Ovary (tissue), 9 donors: ENCODE measurements around the gene WFDC1. TPM values are rescaled to one million over a fixed set of nuclear protein-coding genes. Genes with fewer than 3 reads are reported as not detected.

Experiments
- DNase-seq, 5 donors: peaks; one replicate each; pipeline ENCODE4 v3.0.0-alpha.2; 2019 to 2020
- H3K27ac ChIP-seq, 2 donors: fragments of 200-600 bp; one replicate each; pipeline versions ENCODE4 v1.5.1 to v1.8.0; 2019 to 2022
- H3K27me3 ChIP-seq: fragments of 200-600 bp; one replicate; pipeline ENCODE4 v1.8.0; 2022
- H3K36me3 ChIP-seq: fragments of 200-600 bp; sonication (generic); one replicate; pipeline ENCODE4 v1.5.1; 2019
- H3K4me1 ChIP-seq: one replicate; pipeline ENCODE4 v1.8.1; 2013; ENCODE audit warnings: mild to moderate bottlenecking, moderate library complexity; ENCODE audit not compliant: insufficient read depth
- H3K4me3 ChIP-seq: fragments of 200-600 bp; sonication (generic); one replicate; pipeline ENCODE4 v1.5.1; 2017
- H3K9me3 ChIP-seq, 2 donors: fragments of 200-600 bp in 1 of 2; sonication (generic) in 1 of 2; one replicate each; pipeline versions ENCODE4 v1.5.1 to v1.8.1; 2013 to 2019; ENCODE audit warnings: mild to moderate bottlenecking in 1 of 2, moderate library complexity in 1 of 2
- CTCF ChIP-seq, 3 donors: fragments of 450-650 bp in 2 of 3; fragments of 200-600 bp in 1 of 3; IDR thresholded peaks; one replicate each; pipeline versions ENCODE4 v1.5.1 to v1.8.0; 2016 to 2022; ENCODE audit warnings: antibody characterized with exemption in 3 of 3, mild to moderate bottlenecking in 1 of 3
- EP300 ChIP-seq: sonication (generic); formaldehyde crosslinking; IDR thresholded peaks from one replicate; pipeline ENCODE4 v1.6.1; 2017; ENCODE audit warnings: antibody characterized with exemption
- POLR2A ChIP-seq: fragments of 450-650 bp; IDR thresholded peaks from one replicate; pipeline ENCODE4 v1.6.1; 2017; ENCODE audit warnings: antibody characterized with exemption, mild to moderate bottlenecking, moderate library complexity
- WGBS, 3 donors: extraction: QIAGEN DNeasy Blood & Tissue Kit in 1 of 3; methylation state at CpG; one replicate each; pipeline versions ENCODE4 v1.1.5 to v1.1.7; 2013 to 2017; 5-methylcytosine and 5-hydroxymethylcytosine counted together
- intact Hi-C, 4 donors: fragments of 100-400 bp; cut with DNase I; formaldehyde crosslinking; loops; one replicate each; pipeline versions ENCODE4 v1.11.0 to v1.15.1; 2022 to 2023
- polyA plus RNA-seq, 2 donors: library from polyadenylated mRNA; stranded (reverse); fragments of 200-250 nt in 1 of 2; fragments of 350-450 nt in 1 of 2; fragmentation: Illumina TruSeq in 1 of 2; extraction: RNeasy Lipid Tissue Mini Kit (QIAGEN cat#74804) in 1 of 2; gene quantifications; one replicate each; pipeline ENCODE4 v1.2.3, GENCODE V29; 2013 to 2014
- total RNA-seq, 7 donors: library from RNA; depleted of rRNA in 2 of 7; stranded (reverse); fragments of >200 nt in 2 of 7; fragmentation: NEBNext Ultra II Directional in 3 of 7; extraction: Animal tissue kit (Norgen Biotek cat#: 25700) in 3 of 7; gene quantifications; one replicate each; pipeline versions ENCODE4 v1.1.0 to v1.2.4, GENCODE V29; 2016 to 2023
- donor health status: DM: no; HTN: no; CAD: no; lungs with moderate emphysema.
- donor health status: DM: no; HTN: no; CAD: no.
- donor health status: Bipolar disorder and iron deficiency.
- donor health status: DM: yes; HTN: yes; CAD: no.
- donor health status: DM: no; HTN: no; CAD: no.
- donor health status: DM: yes; HTN: yes; CAD: no.

WFDC1 gene
- total and polyA plus RNA-seq, 9 donors = 0.57 to 10.7 (median 2.1) TPM

GRCh38 chr16:84293406-84293805 lies 1.3 kb upstream of the WFDC1 start:
- no peak overlapping the region for H3K4me3 ChIP-seq
- no peak for DNase-seq
- no peaks in the 10 kb centered on the region for H3K9me3 ChIP-seq
- H3K27me3 ChIP-seq = no peaks in the 10 kb centered on the region
- TF ChIP-seq CTCF (IDR thresholded peaks at IDR 0.05) (no peak), EP300 (no peak), POLR2A (no peak)
- no peak overlapping the region for H3K27ac ChIP-seq
- H3K4me1 ChIP-seq = peaks cover 7% of the 10 kb centered on the region
- 91 to 95% (median 94%) methylated on average over 5 of the region's 5 CpGs for WGBS, 3 donors
- no peaks in the 10 kb centered on the region for H3K36me3 ChIP-seq
- intact Hi-C loops = no loop called here

GRCh38 chr16:84294117-84294516 lies 561 bp upstream of the WFDC1 start:
- DNase-seq = no peak
- no peak for TF ChIP-seq POLR2A
- no peak for TF ChIP-seq CTCF (IDR thresholded peaks at IDR 0.05)
- no peak for TF ChIP-seq EP300
- WGBS, 3 donors = 61 to 78% (median 72%) methylated on average over 10 of the region's 10 CpGs
- H3K9me3 ChIP-seq = no peaks in the 10 kb centered on the region
- no peaks in the 10 kb centered on the region for H3K36me3 ChIP-seq
- peaks cover 7% of the 10 kb centered on the region for H3K4me1 ChIP-seq
- no peaks in the 10 kb centered on the region for H3K27me3 ChIP-seq
- intact Hi-C loops = no loop called here
- H3K27ac ChIP-seq = no peak overlapping the region
- H3K4me3 ChIP-seq = no peak overlapping the region

DNA sequence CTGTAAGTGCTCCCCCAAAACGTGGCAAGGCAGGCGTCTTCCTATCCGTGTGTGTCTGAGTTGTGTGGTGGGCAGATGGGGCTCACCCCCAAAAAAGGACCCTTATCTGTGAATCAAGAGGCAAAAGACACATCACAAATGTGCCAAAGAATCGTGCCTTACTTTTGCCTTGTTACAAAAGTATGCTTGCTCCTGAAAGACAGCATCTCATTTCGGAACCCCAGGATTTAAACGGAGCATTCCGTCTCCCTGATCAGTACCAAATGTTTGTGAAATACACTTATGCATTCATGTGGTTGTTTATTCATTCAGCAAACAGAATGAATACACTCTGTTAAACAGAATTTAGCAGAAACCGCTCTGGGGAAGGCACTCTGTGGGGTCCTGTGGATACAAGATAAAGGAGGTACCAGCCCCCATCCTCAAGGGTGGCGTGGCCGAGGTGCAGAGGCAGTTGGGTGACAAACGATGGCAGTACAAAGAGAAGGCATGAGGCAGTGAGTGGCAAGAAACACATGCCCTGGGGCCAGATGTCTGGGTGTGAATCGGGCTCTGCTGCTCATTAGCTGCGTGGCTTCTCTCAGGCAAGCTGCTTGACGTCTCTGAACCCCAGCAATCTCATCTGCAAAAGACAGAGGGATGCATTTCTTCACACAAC lies 654 bp downstream of the WFDC1 start:
- no peak for TF ChIP-seq EP300
- no peak for TF ChIP-seq CTCF (IDR thresholded peaks at IDR 0.05)
- no peak for TF ChIP-seq POLR2A
- no peak overlapping the region for H3K27ac ChIP-seq
- DNase-seq = no peak
- H3K4me3 ChIP-seq = no peak overlapping the region
- no peaks in the 10 kb centered on the region for H3K9me3 ChIP-seq
- H3K36me3 ChIP-seq = no peaks in the 10 kb centered on the region
- no peaks in the 10 kb centered on the region for H3K27me3 ChIP-seq
- intact Hi-C loops = no loop called here
- H3K4me1 ChIP-seq = peaks cover 13% of the 10 kb centered on the region
- 26 to 45% (median 40%) methylated on average over 14 of the region's 14 CpGs for WGBS, 3 donors

- DNase-seq = no peak
- H3K4me3 ChIP-seq = no peak overlapping the region
- no peaks in the 10 kb centered on the region for H3K9me3 ChIP-seq
- peaks cover 15% of the 10 kb centered on the region for H3K4me1 ChIP-seq
- H3K36me3 ChIP-seq = no peaks in the 10 kb centered on the region
- H3K27me3 ChIP-seq = no peaks in the 10 kb centered on the region
- 63 to 84% (median 77%) methylated on average over 13 of the region's 13 CpGs for WGBS, 3 donors
- no peak overlapping the region for H3K27ac ChIP-seq
- intact Hi-C loops = no loop called here
- TF ChIP-seq POLR2A (no peak), EP300 (no peak), CTCF (IDR thresholded peaks at IDR 0.05) (no peak)
Observed at GRCh38 chr16:84298376-84298899, 3.8 kb downstream of the WFDC1 start.
